PC-3 (cell line): ENCODE data around the gene SCAND1. TPM values are rescaled to one million over a fixed set of nuclear protein-coding genes. Genes with fewer than 3 reads are reported as not detected.

Experiments
- ATAC-seq: fragments of 200-7000 bp; cut with Tn5 transposase; 2 replicates; pipeline ENCODE4 v1.9.1; 2020; ENCODE audit warnings: mild to moderate bottlenecking, moderate library complexity
- BruUV-seq: library from RNA; stranded (reverse); fragments of 400-500 nt; replicated peaks from 2 replicates; lab custom pipeline; 2021; lab: Mats Ljungman, UMichigan
- CTCF ChIA-PET: fragments of 300-600 bp; sonication (Branson Sonifier 250); formaldehyde crosslinking; loops from one replicate; lab custom pipeline; 2022; ENCODE audit warnings: antibody characterized with exemption; lab: Charles Lee
- POLR2A ChIA-PET: fragments of 300-600 bp; sonication (Branson Sonifier 250); formaldehyde crosslinking; loops from one replicate; lab custom pipeline; 2022; ENCODE audit warnings: antibody characterized with exemption; ENCODE audit not compliant: unreplicated experiment; lab: Charles Lee
- DNase-seq: peaks from one replicate; pipeline ENCODE4 v3.0.0-alpha.2; 2015
- H2AFZ ChIP-seq: fragments of 300-600 bp; sonication (generic); 2 replicates; pipeline ENCODE4 v1.6.0; 2016; ENCODE audit warnings: antibody characterized with exemption, low read length
- H3F3A ChIP-seq: fragments of 300-600 bp; sonication (generic); one replicate; pipeline ENCODE4 v1.6.0; 2017; ENCODE audit warnings: antibody characterized with exemption, low read length, control low read depth, mild to moderate bottlenecking; ENCODE audit not compliant: unreplicated experiment
- H3K27ac ChIP-seq: fragments of 300-600 bp; sonication (generic); 2 replicates; pipeline ENCODE4 v1.5.1; 2016; ENCODE audit warnings: mild to moderate bottlenecking, low read length
- H3K27me3 ChIP-seq: fragments of 300-600 bp; sonication (generic); 2 replicates; pipeline ENCODE4 v1.6.1; 2016; ENCODE audit warnings: low read length, mixed read lengths
- H3K36me3 ChIP-seq: fragments of 300-600 bp; sonication (generic); 2 replicates; pipeline ENCODE4 v1.6.1; 2016; ENCODE audit warnings: low read depth, mixed run types, low read length, mixed read lengths
- H3K4me1 ChIP-seq: fragments of 300-600 bp; sonication (generic); 2 replicates; pipeline ENCODE4 v1.5.1; 2016; ENCODE audit warnings: low read length; ENCODE audit not compliant: insufficient read depth
- H3K4me2 ChIP-seq: fragments of 300-600 bp; sonication (generic); 2 replicates; pipeline ENCODE4 v1.6.0; 2016; ENCODE audit warnings: low read length
- H3K4me3 ChIP-seq: fragments of 300-600 bp; sonication (generic); 2 replicates; pipeline ENCODE4 v1.5.1; 2016; ENCODE audit warnings: mild to moderate bottlenecking, low read length, mixed read lengths
- H3K79me2 ChIP-seq: fragments of 300-600 bp; sonication (generic); 2 replicates; pipeline ENCODE4 v1.6.1; 2017; ENCODE audit warnings: low read length, mixed read lengths
- H3K9ac ChIP-seq: fragments of 300-600 bp; sonication (generic); 2 replicates; pipeline ENCODE4 v1.6.0; 2016; ENCODE audit warnings: mild to moderate bottlenecking, low read length
- H3K9me2 ChIP-seq: fragments of 300-600 bp; sonication (generic); replicated peaks from 2 replicates; pipeline ENCODE4 v1.6.1; 2016; ENCODE audit warnings: mixed run types, low read length, mixed read lengths
- H3K9me3 ChIP-seq: fragments of 300-600 bp; sonication (generic); 2 replicates; pipeline ENCODE4 v1.6.1; 2016; ENCODE audit warnings: low read length, mixed read lengths
- H4K20me1 ChIP-seq: fragments of 300-600 bp; sonication (generic); 2 replicates; pipeline ENCODE4 v1.6.1; 2016; ENCODE audit warnings: low read length, mixed read lengths
- CTCF ChIP-seq: fragments of 300-600 bp; sonication (generic); conservative IDR thresholded peaks from 2 replicates; pipeline ENCODE4 v1.5.1; 2017; ENCODE audit warnings: antibody characterized with exemption, low read depth, mild to moderate bottlenecking, low read length
- EZH2 ChIP-seq: fragments of 300-600 bp; sonication (generic); IDR thresholded peaks from one replicate; pipeline ENCODE4 v1.6.1; 2017; ENCODE audit warnings: antibody characterized with exemption, mild to moderate bottlenecking, low read length; ENCODE audit not compliant: unreplicated experiment
- EZH2phosphoT487 ChIP-seq: fragments of 300-600 bp; sonication (generic); IDR thresholded peaks from 2 replicates; pipeline ENCODE4 v1.6.1; 2018; ENCODE audit warnings: mild to moderate bottlenecking, antibody characterized with exemption, low read length, borderline replicate concordance
- intact Hi-C: fragments of 100-400 bp; cut with micrococcal nuclease; formaldehyde crosslinking; loops from 2 replicates; pipeline ENCODE4 v1.9.0; 2023
- total RNA-seq: library from RNA; depleted of rRNA; stranded (reverse); fragments of >200 nt; gene quantifications from 2 replicates; pipeline ENCODE4 v1.2.3, GENCODE V29; 2014

The SCAND1 gene
- total RNA-seq, 1 experiment from 2014 or later = 90.9 TPM

- Histone ChIP-seq H3K27ac (no peak overlapping the region), H3K9ac (no peak overlapping the region), H4K20me1 (no peaks in the 10 kb centered on the region), H3K9me2 (no peaks in the 10 kb centered on the region), H3F3A (no peaks in the 10 kb centered on the region), H3K27me3 (no peaks in the 10 kb centered on the region), H3K4me1 (no peaks in the 10 kb centered on the region), H3K36me3 (peaks cover 3% of the 10 kb centered on the region; the same call in 1 of the 2 replicates), H2AFZ (no peak overlapping the region), H3K4me3 (no peak overlapping the region), H3K79me2 (no peaks in the 10 kb centered on the region), H3K9me3 (no peaks in the 10 kb centered on the region), H3K4me2 (no peak overlapping the region)
- no TSS peak for BruUV-seq
- no peak for ATAC-seq
- POLR2A ChIA-PET = no interaction called here
- TF ChIP-seq CTCF (no peak), EZH2phosphoT487 (no peak), EZH2 (no peak)
- no peak for DNase-seq
- CTCF ChIA-PET = interaction anchor here (0.6 kb wide), 1 partner anchor 9 kb away, joined by 3 read pairs; no protein-coding TSS in a partner anchor
- intact Hi-C loops = no loop called here
Measured at GRCh38 chr20:35909796-35910195, 44.5 kb downstream of the SCAND1 start.

- intact Hi-C loops = no loop called here
- no peak overlapping the region for H3K4me3 ChIP-seq
- ATAC-seq (no peak), DNase-seq (no peak)
- no peaks in the 10 kb centered on the region for H3K4me1 ChIP-seq
- H3K27me3 ChIP-seq = no peaks in the 10 kb centered on the region
- H3K9me2 ChIP-seq = no peaks in the 10 kb centered on the region
- H3K9ac ChIP-seq = no peak overlapping the region
- no peaks in the 10 kb centered on the region for H3K9me3 ChIP-seq
- no peaks in the 10 kb centered on the region for H3K79me2 ChIP-seq
- no peaks in the 10 kb centered on the region for H3K36me3 ChIP-seq
- H3K4me2 ChIP-seq = no peak overlapping the region
- no peak for TF ChIP-seq CTCF
- TF ChIP-seq EZH2 = no peak
- no peak for TF ChIP-seq EZH2phosphoT487
- H3F3A ChIP-seq = no peaks in the 10 kb centered on the region
- POLR2A ChIA-PET = interaction anchor here (0.7 kb wide), 1 partner anchor 45 kb away, joined by 4 read pairs; the partner anchor contains the start of gene SCAND1
- CTCF ChIA-PET = no interaction called here
- no peak overlapping the region for H2AFZ ChIP-seq
- no peaks in the 10 kb centered on the region for H4K20me1 ChIP-seq
- BruUV-seq = no TSS peak
- no peak overlapping the region for H3K27ac ChIP-seq
Measured at GRCh38 chr20:35909176-35909575, 45.1 kb downstream of the SCAND1 start.

GRCh38 chr20:35908007-35908406 is 46.3 kb downstream of the SCAND1 start:
- intact Hi-C loops = no loop called here
- H3K9me2 ChIP-seq = no peaks in the 10 kb centered on the region
- CTCF ChIA-PET = no interaction called here
- ATAC-seq (no peak), DNase-seq (no peak)
- H3K27me3 ChIP-seq = no peaks in the 10 kb centered on the region
- H3K4me2 ChIP-seq = no peak overlapping the region
- no peak overlapping the region for H2AFZ ChIP-seq
- no TSS peak for BruUV-seq
- no peak for TF ChIP-seq EZH2
- no peak for TF ChIP-seq EZH2phosphoT487
- TF ChIP-seq CTCF = no peak
- no peaks in the 10 kb centered on the region for H3K4me1 ChIP-seq
- no peak overlapping the region for H3K4me3 ChIP-seq
- no peaks in the 10 kb centered on the region for H3K9me3 ChIP-seq
- POLR2A ChIA-PET = interaction anchor here (0.5 kb wide), 1 partner anchor 61 kb away, joined by 4 read pairs; no protein-coding TSS in a partner anchor
- H3K36me3 ChIP-seq = no peaks in the 10 kb centered on the region
- H3K9ac ChIP-seq = no peak overlapping the region
- H4K20me1 ChIP-seq = no peaks in the 10 kb centered on the region
- no peaks in the 10 kb centered on the region for H3K79me2 ChIP-seq
- H3F3A ChIP-seq = no peaks in the 10 kb centered on the region
- no peak overlapping the region for H3K27ac ChIP-seq
